ENCODE measurements around the gene HIP1.
"Not testable (repeated sequence)": the region's sequence is repeated elsewhere in the genome, so short reads cannot be mapped to it uniquely, and the experiment has no call there.

HIP1 gene

GRCh38 chr7:75716992-75717626, 21.6 kb downstream of the HIP1 start:
- no peak for DNase-seq (ENCODE audit: low read depth in 3 of 3, low spot score in 1 of 3)

- no peak for DNase-seq (ENCODE audit: low read depth in 3 of 3, low spot score in 1 of 3)
These were observed 22.9 kb downstream of the HIP1 start for GRCh38 chr7:75715864-75716263.

- no peak for DNase-seq (ENCODE audit: low read depth in 3 of 3, low spot score in 1 of 3)
These were observed 26.0 kb downstream of the HIP1 start for GRCh38 chr7:75712517-75713361.

- DNase-seq (ENCODE audit: low read depth in 3 of 3, low spot score in 1 of 3) = no peak
These were observed 26.9 kb downstream of the HIP1 start for GRCh38 chr7:75711656-75712514.

GRCh38 chr7:75711076-75711475, 27.7 kb downstream of the HIP1 start:
- DNase-seq (ENCODE audit: low read depth in 3 of 3, low spot score in 1 of 3) = no peak

- no peak for DNase-seq (ENCODE audit: low read depth in 3 of 3, low spot score in 1 of 3)
These were observed 33.8 kb downstream of the HIP1 start for GRCh38 chr7:75704928-75705327.

GRCh38 chr7:75702515-75702914, 36.2 kb downstream of the HIP1 start:
- DNase-seq (ENCODE audit: low read depth in 3 of 3, low spot score in 1 of 3) = no peak

- DNase-seq (ENCODE audit: low read depth in 3 of 3, low spot score in 1 of 3) = no peak
These were observed 38.7 kb downstream of the HIP1 start for GRCh38 chr7:75699993-75700392.

- DNase-seq (ENCODE audit: low read depth in 3 of 3, low spot score in 1 of 3) = no peak
These were observed 40.4 kb downstream of the HIP1 start for GRCh38 chr7:75698358-75698757.

GRCh38 chr7:75696263-75697037, 42.3 kb downstream of the HIP1 start:
- DNase-seq (ENCODE audit: low read depth in 3 of 3, low spot score in 1 of 3) = no peak

- no peak for DNase-seq (ENCODE audit: low read depth in 3 of 3, low spot score in 1 of 3)
These were observed 43.9 kb downstream of the HIP1 start for GRCh38 chr7:75694638-75695399.

GRCh38 chr7:75693668-75694067, 45.1 kb downstream of the HIP1 start:
- not testable (repeated sequence) for DNase-seq (ENCODE audit: low read depth in 3 of 3, low spot score in 1 of 3)

GRCh38 chr7:75691793-75692543, 46.8 kb downstream of the HIP1 start:
- no peak for DNase-seq (ENCODE audit: low read depth in 3 of 3, low spot score in 1 of 3)

- DNase-seq (ENCODE audit: low read depth in 3 of 3, low spot score in 1 of 3) = no peak
These were observed 48.6 kb downstream of the HIP1 start for GRCh38 chr7:75690121-75690523.

- DNase-seq (ENCODE audit: low read depth in 3 of 3, low spot score in 1 of 3) = no peak
These were observed 49.3 kb downstream of the HIP1 start for GRCh38 chr7:75689246-75690099.

GRCh38 chr7:75688200-75689136, 50.3 kb downstream of the HIP1 start:
- DNase-seq (ENCODE audit: low read depth in 3 of 3, low spot score in 1 of 3) = no peak

All from stimulated activated CD4-positive, alpha-beta T cell treated with anti-CD3 and anti-CD28 coated beads, TNF-alpha, amount 100 ng/mL, for 1 hour (primary cell).